Mucosa of descending colon (tissue), 3 donors: ENCODE results near the gene PRF1. TPM values are rescaled to one million over a fixed set of nuclear protein-coding genes. Genes with fewer than 3 reads are reported as not detected.
A peak's percentile ranks its signal among the peaks of the same experiment; 100 is the strongest.

Experiments used
- ATAC-seq: fragments of 200-7000 bp; cut with Tn5 transposase; one replicate; pipeline ENCODE4 v1.9.1; 2020; ENCODE audit warnings: mild to moderate bottlenecking, moderate library complexity
- DNase-seq, 3 donors: peaks; one replicate each; pipeline ENCODE4 v3.0.0-alpha.2; 2020
- H3K36me3 ChIP-seq: fragments of 200-600 bp; one replicate; pipeline ENCODE4 v1.8.0; 2021; ENCODE audit warnings: low read depth, mild to moderate bottlenecking
- H3K4me1 ChIP-seq: fragments of 200-600 bp; one replicate; pipeline ENCODE4 v1.8.0; 2021; ENCODE audit warnings: low read depth, mild to moderate bottlenecking
- H3K4me3 ChIP-seq: fragments of 200-600 bp; one replicate; pipeline ENCODE4 v1.8.0; 2021; ENCODE audit warnings: mild to moderate bottlenecking
- H3K9me3 ChIP-seq: fragments of 200-600 bp; one replicate; pipeline ENCODE4 v1.8.0; 2021; ENCODE audit warnings: mild to moderate bottlenecking
- CTCF ChIP-seq: fragments of 200-600 bp; IDR thresholded peaks from one replicate; pipeline ENCODE4 v1.8.0; 2022; ENCODE audit warnings: antibody characterized with exemption, mild to moderate bottlenecking
- intact Hi-C, 2 donors: fragments of 100-400 bp; cut with DNase I in 1 of 2; cut with micrococcal nuclease in 1 of 2; formaldehyde crosslinking; loops; one replicate each; pipeline versions ENCODE4 v1.11.0 to v1.11.1; 2022; cut with DNase I, micrococcal nuclease
- total RNA-seq, 3 donors: library from RNA; stranded (reverse); fragmentation: NEBNext Ultra II Directional in 2 of 3; extraction: Animal tissue kit (Norgen Biotek cat#: 25700) in 2 of 3; gene quantifications; one replicate each; pipeline versions ENCODE4 v1.2.1 to v1.2.4, GENCODE V29; 2021 to 2023
- donor health status: DM: no; HTN: no; CAD: no; lungs with moderate emphysema.
- donor health status: DM: no; HTN: no; CAD: no.
- donor health status: DM: no; HTN: yes; CAD: no.

PRF1 gene
- total RNA-seq, 3 donors from 2014 or later = 2.5 to 3.7 (median 3.0) TPM

GRCh38 chr10:70604106-70604505 lies 1.6 kb upstream of the PRF1 start:
- Histone ChIP-seq H3K4me3 (no peak overlapping the region), H3K36me3 (no peaks in the 10 kb centered on the region), H3K4me1 (no peaks in the 10 kb centered on the region), H3K9me3 (no peaks in the 10 kb centered on the region)
- DNase-seq = no peak
- TF ChIP-seq CTCF = no peak
- intact Hi-C loops = no loop called here
- no peak for ATAC-seq

- peak; percentile 16 for ATAC-seq
Observed at GRCh38 chr10:70603449-70603801, 884 bp upstream of the PRF1 start.

GRCh38 chr10:70601746-70602145 lies 795 bp downstream of the PRF1 start:
- Histone ChIP-seq H3K4me3 (no peak overlapping the region), H3K4me1 (no peaks in the 10 kb centered on the region), H3K9me3 (no peaks in the 10 kb centered on the region), H3K36me3 (no peaks in the 10 kb centered on the region)
- ATAC-seq = no peak
- no peak for TF ChIP-seq CTCF
- no peak for DNase-seq
- intact Hi-C loops = no loop called here

More at GRCh38 chr10:70603449-70603801, 884 bp upstream of the PRF1 start:
- intact Hi-C loops = no loop called here
- no peak for TF ChIP-seq CTCF
- H3K36me3 ChIP-seq = no peaks in the 10 kb centered on the region
- no peak overlapping the region for H3K4me3 ChIP-seq
- no peak for DNase-seq
- H3K9me3 ChIP-seq = no peaks in the 10 kb centered on the region
- no peaks in the 10 kb centered on the region for H3K4me1 ChIP-seq

GRCh38 chr10:70600512-70601395 lies 1.8 kb downstream of the PRF1 start:
- DNase-seq (no peak), ATAC-seq (no peak)
- H3K36me3 ChIP-seq = no peaks in the 10 kb centered on the region
- no peak overlapping the region for H3K4me3 ChIP-seq
- TF ChIP-seq CTCF = no peak
- no peaks in the 10 kb centered on the region for H3K9me3 ChIP-seq
- H3K4me1 ChIP-seq = no peaks in the 10 kb centered on the region
- intact Hi-C loops = no loop called here

GRCh38 chr10:70599791-70600190 lies 2.8 kb downstream of the PRF1 start:
- H3K4me3 ChIP-seq = no peak overlapping the region
- DNase-seq = no peak
- no peaks in the 10 kb centered on the region for H3K9me3 ChIP-seq
- H3K36me3 ChIP-seq = no peaks in the 10 kb centered on the region
- ATAC-seq = no peak
- no peak for TF ChIP-seq CTCF
- intact Hi-C loops = no loop called here
- no peaks in the 10 kb centered on the region for H3K4me1 ChIP-seq
